Fibroblast of peridontal ligament (primary cell): ENCODE measurements around the gene WIPF2.

Source experiments
- DNase-seq: peaks from one replicate; pipeline ENCODE4 v3.0.0-alpha.2; 2010; ENCODE audit errors: extremely low read depth

Gene WIPF2

DNA sequence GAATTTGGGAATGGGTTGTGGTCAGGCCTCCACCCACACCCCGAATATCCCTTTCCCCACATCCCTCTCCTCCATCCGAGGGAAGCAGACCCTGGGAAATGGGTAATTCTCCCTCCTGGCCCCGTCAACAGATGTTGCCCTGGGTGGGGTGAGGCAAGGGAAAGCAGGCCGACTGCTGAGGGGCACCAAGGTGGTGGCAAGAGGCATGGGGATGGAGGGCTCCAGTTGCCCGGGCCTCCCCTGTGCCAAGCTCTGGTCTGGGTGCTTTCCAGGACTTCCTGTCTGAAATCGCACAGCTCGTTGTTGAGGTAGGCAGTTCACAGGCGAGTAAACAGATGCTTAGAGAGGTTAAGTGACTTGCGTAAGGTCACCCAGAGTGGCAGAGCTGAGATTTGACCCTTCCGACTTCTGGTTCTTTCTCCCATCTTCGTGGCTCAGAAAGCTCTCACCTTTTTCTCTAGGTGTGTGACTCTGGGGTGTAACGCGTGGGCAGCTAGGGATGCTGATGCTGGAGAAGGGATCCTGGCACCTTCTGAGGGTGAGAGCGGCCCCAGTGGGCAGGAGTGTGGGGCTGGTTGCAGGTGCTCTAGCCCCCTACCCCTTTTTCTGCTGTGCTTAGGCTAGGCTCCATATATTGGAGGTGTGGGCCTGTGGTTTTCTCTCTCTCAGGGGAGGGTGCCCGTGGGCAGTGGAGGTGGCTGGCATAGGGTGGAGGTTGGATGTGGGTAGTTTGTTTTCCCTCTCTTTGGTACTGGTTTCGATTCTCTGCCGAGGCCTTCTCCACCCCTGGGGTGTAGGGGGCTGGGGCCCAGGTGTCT, 107.1 kb downstream of the WIPF2 start:
- DNase-seq: no peak

DNA sequence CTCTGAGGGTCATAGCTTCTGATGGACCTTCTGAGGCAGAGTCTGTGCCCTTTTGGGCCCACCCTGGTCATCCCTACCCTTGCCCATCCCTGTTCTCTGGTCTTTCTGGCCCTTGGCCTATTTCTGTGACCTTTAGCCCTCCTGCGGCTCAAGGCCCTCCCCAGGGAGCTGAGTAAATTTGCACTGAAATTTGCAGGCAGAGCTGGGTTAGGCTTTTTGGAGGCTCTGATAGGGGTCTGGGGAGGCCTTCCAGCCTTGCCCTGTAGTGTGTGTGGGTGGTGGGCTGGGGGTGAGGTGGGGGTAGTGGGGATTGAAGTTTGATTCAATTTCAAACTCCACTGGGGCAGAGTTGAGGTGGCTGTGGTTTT, 107.7 kb downstream of the WIPF2 start:
- DNase-seq: peak; percentile 57

DNA sequence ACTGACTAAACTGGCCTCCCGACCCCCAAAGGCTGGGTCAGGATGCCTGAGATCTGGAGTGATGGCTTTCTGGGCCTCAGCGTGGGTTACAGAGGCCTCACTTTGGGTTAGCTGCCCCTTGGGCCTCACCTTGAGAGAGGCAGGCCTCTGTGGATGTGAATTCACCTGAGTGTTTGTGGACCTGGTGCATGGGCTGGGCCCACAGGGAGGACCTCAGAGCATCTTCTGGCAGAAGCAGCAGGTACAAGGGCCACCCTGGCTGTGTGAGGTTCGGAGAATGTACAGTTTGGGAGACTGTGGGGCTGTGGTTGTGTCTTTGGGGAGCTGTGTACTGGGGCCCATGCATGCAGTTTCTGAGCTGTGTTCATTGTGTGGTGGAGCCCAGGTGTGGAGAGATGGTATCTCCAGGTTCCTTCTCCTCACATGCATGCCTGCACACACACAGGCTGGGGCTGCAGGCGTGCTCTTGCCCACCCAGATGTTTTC, 108.2 kb downstream of the WIPF2 start:
- DNase-seq: no peak

DNA sequence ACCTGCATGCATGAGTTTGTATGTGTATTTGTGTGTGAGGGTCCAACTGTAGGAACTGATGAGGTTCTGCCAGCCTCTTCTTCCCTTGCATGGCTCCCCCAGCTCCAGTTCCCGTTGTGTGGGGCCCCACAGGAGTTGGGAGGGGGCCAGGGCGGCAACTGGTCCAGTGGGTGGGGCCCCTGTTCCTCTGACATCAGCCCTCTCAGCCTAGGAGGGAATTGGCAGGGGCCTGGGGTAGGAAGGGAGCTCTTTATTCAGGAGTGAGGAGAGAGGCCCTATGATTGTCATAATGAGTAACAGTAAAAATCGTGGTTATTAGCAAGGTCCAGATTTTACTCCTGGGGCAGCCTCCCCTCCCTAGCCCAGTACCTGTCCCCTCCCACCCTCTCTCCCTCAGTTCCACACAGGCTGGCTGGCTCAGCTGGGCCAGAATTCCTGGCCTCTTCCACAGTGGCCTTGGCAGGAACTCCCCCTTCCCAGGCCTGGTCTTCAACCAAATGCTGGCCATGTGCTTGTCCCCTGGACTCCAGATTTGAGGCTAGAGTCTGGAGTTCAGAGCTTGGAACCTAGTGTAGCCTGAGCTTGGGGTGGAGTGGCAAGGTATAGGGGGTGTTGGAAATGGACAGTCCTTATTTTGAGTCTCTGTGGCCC, 108.8 kb downstream of the WIPF2 start:
- peak; percentile 42 for DNase-seq

DNA sequence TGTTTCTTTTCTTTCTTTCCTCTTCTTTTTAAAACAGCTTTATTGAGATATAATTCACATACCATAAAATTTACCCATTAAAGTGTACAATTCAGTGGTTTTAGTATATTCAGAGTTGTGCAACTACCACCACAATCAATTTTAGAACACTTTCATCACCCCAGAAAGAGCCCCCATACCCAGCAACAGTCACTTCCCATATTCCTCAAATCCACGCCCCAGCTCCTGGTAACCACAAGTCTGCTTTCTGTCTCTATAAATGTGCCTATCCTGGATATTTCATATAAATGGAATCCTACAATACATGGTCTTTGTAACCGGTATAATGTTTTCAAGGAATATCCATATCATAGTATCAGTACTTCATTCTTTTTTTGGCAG, 109.3 kb downstream of the WIPF2 start:
- no peak for DNase-seq

DNA sequence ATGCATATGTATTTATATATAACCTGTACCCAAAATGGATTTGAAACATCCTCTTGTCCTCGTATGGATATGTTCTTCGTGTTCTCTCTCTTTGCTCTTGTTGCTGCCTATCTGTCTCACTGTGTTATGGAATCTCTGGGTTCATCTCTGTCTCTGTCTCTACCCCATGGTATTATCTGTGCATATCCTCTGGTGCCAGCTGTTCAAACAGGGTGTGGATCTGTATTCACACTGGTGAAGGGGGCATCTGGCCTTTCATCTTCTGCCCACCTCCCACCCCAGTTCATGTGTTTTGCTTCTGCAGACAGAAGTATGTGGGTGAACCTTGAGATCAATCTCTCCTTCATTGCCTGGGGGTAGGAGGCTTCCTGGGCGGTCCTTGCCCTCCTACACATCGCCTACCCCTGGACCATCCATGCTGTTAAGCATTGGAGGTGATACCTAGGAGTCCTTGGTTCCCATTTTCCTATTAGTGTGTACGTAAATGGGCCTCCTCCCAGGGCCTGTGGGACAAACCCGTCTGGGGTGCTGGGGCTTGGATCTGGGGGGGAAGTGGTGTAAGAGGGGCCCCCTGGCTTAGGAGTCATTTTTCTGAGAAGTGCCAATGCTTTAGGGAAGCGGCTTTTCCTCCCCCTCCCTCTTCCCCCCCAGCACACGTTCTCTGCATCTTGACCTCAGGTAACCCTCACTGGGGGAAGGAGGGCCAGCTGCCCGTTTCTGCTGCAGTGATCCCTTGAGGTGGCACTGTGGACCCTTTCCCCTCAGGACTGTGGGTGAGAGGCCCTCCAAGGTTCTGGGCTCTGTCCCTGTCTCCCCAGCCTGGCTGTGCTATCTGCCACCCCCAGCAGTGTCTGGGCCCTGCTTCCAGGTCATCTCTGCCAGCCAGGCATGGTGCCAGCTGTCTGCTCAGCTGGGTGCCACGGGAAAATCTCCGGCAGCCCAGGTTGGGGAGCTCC, 111.0 kb downstream of the WIPF2 start:
- no peak for DNase-seq

DNA sequence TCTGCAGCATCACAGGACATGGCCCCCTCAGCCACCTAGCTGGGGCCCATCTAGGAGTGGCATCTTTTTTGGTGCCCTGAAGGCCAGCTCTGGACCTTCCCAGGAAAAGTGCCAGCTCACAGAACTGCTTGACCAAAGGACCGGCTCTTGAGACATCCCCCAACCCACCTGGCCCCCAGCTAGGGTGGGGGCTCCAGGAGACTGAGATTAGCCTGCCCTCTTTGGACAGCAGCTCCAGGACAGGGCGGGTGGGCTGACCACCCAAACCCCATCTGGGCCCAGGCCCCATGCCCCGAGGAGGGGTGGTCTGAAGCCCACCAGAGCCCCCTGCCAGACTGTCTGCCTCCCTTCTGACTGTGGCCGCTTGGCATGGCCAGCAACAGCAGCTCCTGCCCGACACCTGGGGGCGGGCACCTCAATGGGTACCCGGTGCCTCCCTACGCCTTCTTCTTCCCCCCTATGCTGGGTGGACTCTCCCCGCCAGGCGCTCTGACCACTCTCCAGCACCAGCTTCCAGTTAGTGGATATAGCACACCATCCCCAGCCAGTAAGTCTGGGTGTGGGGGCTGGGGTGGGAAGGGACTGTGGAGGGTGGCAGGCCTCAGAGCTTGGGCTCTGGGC, 111.9 kb downstream of the WIPF2 start:
- DNase-seq: no peak

DNA sequence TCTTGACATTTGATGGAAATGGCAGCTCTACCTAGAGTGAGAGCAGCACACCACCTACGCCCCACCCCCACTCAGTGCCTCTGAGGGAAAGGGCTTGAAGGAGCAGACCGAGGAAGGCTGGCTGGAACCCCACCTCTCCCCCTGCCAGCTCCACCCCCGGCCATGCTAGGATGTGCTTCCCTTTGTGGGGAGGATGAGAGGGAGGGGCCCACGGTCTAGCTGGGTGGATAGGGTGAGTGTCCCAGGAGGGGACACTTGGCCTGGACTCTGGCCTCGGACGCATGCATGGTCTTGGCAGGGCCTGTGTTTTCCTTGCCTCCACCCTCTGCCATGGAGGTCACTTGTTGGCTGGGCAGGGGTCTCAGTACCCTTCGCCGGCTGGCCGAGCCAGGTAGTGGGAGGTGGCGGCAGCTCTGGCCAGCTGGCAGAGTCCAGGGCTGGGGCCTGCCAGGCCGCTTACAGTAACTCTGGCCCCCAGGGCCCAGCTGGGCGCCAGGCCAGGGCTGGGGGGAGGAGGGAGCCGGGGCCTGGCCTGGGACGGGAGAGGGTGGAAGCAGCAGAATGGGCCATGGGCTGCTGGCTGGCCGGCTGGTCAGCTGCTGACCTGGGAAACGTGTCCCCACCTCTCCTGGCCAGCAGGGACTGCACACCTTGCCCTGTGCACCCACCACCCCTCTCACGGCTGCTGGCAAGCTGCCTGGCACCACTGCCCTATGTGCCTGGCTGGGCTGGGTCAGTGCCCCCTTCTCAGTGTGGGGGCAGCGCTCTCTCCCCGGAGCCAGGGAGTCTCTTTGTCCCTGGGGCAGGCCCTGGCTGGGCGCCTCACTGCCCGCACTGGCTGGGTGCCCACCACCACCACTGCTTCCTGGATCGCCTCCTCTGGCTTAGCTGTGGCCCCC, 112.9 kb downstream of the WIPF2 start:
- DNase-seq: peak; percentile 75
